HepG2 (cell line): ENCODE results near the gene PDZD2. TPM values are rescaled to one million over a fixed set of nuclear protein-coding genes. Genes with fewer than 3 reads are reported as not detected.

Experiments
- HOXD1 ChIP-seq: sonication (generic); formaldehyde crosslinking; IDR thresholded peaks from 2 replicates; pipeline ENCODE4 v1.5.0; 2020; ENCODE audit warnings: missing genetic modification reagents
- MAFF ChIP-seq: IDR thresholded peaks from 2 replicates; pipeline ENCODE4 v1.6.1; 2011; ENCODE audit warnings: low read depth, low read length, improper control_type of control experiment
- MTF1 ChIP-seq: sonication (generic); formaldehyde crosslinking; IDR thresholded peaks from 2 replicates; pipeline ENCODE4 v1.5.0; 2020; ENCODE audit warnings: missing genetic modification reagents
- PHF21A ChIP-seq: sonication (generic); formaldehyde crosslinking; IDR thresholded peaks from 2 replicates; pipeline ENCODE4 v1.5.0; 2020; ENCODE audit warnings: mild to moderate bottlenecking, missing genetic modification reagents
- USF2 ChIP-seq, 2 experiments: sonication (generic) in 1 of 2; formaldehyde crosslinking in 1 of 2; IDR thresholded peaks; 2 replicates each; pipeline versions ENCODE4 v1.5.1 to v1.6.1; 2011 to 2020; ENCODE audit warnings: borderline replicate concordance in 1 of 2, low read depth in 1 of 2, low read length in 1 of 2, mild to moderate bottlenecking in 1 of 2, missing genetic modification reagents in 1 of 2, moderate library complexity in 1 of 2
- ZNF746 ChIP-seq: sonication (generic); formaldehyde crosslinking; IDR thresholded peaks from 2 replicates; pipeline ENCODE4 v1.8.0; 2022; ENCODE audit warnings: mild to moderate bottlenecking, missing genetic modification reagents
- polyA plus RNA-seq, 8 experiments: library from polyadenylated mRNA; depleted of rRNA in 3 of 8; stranded (reverse) in 7 of 8; unstranded in 1 of 8; fragments of >200 nt; fragmentation: Illumina TruSeq in 4 of 8; extraction: Trizol in 4 of 8; gene quantifications; 2 replicates each; pipeline versions ENCODE4 v1.2.1 to v1.2.3, GENCODE V29; 2011 to 2016; ENCODE audit warnings: low read depth in 4 of 8, missing spikeins in 1 of 8, mixed read lengths in 1 of 8; ENCODE audit not compliant: insufficient read depth in 1 of 8
- total RNA-seq, 5 experiments: library from RNA; depleted of rRNA; stranded (reverse); fragments of >200 nt; fragmentation: Illumina TruSeq; extraction: Trizol; gene quantifications; 2 replicates each; pipeline ENCODE4 v1.2.3, GENCODE V29; 2016; ENCODE audit warnings: low read depth in 1 of 5
- TF ChIP-seq, protein P1 (sequence below): IDR thresholded peaks from 2 replicates; pipeline ENCODE4 v1.6.1; 2016; ENCODE audit warnings: missing biosample characterization, missing genetic modification reagents, low read depth

PDZD2 gene
- total and polyA plus RNA-seq, 2 of the 13 experiments (the other 11 are each of a cell fraction or from before 2014, with no cell fraction given) = 0.04 TPM; not detected in 1

GRCh38 chr5:31854181-31855133, 215.5 kb downstream of the PDZD2 start (continued):
- TF ChIP-seq ZNF746 (CRISPR knock-in tag) (no peak), MAFF (no peak), MTF1 (CRISPR knock-in tag) (no peak), HOXD1 (no peak), PHF21A (CRISPR knock-in tag) (no peak), USF2 (IDR thresholded peaks at IDR 0.05; ENCODE audit: low read depth, low read length) (no peak), USF2 (CRISPR knock-in tag; IDR thresholded peaks at IDR 0.05; ENCODE audit: borderline replicate concordance) (no peak)
- TF ChIP-seq, protein P1, sequence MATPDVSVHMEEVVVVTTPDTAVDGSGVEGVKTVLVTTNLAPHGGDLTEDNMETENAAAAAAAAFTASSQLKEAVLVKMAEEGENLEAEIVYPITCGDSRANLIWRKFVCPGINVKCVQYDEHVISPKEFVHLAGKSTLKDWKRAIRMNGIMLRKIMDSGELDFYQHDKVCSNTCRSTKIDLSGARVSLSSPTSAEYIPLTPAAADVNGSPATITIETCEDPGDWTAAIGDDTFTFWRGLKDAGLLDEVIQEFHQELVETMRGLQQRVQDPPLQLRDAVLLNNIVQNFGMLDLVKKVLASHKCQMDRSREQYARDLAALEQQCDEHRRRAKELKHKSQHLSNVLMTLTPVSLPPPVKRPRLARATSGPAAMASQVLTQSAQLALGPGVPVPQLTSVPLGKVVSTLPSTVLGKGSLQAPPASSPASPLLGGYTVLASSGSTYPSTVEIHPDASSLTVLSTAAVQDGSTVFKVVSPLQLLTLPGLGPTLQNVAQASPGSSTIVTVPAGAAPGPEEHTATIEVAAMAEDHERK = no peak
